Cerebellar cortex (tissue), 1 donor: ENCODE data around the gene METTL5.
"Not testable (repeated sequence)": the region's sequence is repeated elsewhere in the genome, so short reads cannot be mapped to it uniquely, and the experiment has no call there.

Experiments used
- DNase-seq: peaks from one replicate; pipeline ENCODE4 v3.0.0-alpha.2; 2015; ENCODE audit warnings: low spot score

METTL5 gene

DNA sequence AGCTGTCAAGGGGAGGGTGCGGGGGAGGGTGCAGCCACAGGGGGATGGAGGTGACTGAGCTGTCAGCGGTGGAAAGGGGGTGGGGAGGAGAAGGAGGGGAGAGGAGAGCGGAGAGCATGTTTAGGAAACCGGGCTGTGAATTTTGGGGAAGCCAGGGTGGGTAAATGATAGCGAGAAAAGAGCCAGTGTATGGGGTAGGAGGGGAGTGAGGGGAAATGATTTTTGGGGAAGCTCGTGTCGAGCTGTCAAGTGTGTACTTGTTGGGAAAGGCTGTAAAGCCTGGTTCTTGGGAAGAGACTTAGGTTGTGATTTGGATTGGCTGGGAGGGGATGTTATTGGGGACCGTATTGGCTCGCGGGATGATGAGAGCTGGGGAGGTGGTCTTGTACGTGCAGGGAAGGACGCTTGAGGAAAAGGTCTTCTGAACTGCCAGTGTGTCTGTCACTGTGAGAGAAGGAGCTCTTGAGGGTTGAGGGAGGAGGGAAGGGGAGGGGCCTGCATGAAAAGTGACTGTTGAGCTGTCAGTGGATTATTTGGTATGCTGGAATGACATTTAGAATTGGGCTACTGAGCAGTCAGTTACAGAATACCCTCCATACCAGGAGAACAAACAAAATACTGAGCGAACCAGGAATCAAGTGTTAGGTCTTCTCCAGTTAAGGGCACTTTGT, 3.6 kb upstream of the METTL5 start:
- DNase-seq: peak; percentile 71

GRCh38 chr2:169827272-169828140, 2.8 kb upstream of the METTL5 start, which contains the start of gene UBR3:
Gene UBR3, plus strand, starts transcription at chr2:169827454. Its CDS starts 54 bp downstream, at chr2:169827508.
- DNase-seq: peak; percentile 91

DNA sequence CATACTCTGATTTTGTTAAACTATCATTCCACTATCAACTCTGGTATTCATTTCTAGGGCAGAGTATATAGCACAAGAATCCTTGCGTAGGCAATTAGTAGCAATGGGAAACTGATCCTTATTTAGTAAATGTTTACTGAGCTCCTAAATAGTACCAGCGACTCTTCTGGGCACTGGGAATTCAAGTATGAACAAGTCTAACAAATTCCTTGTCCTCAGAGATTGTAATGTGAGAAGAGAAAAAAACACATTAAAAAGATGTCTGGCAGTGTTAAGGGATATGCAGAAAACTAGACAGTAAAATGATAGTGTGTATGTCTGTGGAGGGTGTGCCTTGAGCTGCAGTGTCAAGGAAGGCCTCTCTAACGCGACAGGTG, 721 bp downstream of the METTL5 start:
- DNase-seq: no peak

DNA sequence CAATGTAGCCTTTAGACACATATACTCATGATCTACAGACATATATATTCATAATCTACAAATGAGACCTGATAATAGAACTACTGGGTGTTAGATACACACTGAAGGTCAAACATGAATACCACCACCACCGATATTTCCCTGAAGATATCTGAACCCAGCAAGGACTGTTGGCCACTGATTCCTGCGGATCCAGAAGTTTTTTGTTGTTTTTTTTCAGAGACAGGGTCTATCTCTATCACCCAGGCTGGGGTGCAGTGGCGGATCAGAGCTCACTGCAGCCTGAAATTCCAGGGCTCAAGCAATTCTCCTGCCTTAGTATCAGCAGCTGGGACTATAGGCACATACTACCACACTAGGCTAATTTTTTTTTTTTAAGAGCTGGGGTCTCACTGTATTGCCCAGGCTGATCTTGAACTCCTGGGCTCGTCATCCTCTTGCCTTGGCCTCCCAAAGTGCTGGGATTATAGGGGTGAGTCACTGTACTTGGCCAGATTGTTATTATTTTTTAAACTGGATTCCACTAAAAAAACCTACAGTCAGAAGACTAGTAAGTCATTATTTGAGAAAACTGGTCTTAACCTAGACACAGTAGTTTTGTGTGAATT, 1.8 kb downstream of the METTL5 start:
- DNase-seq: no peak

GRCh38 chr2:169822036-169822435, 2.7 kb downstream of the METTL5 start:
- no peak for DNase-seq

DNA sequence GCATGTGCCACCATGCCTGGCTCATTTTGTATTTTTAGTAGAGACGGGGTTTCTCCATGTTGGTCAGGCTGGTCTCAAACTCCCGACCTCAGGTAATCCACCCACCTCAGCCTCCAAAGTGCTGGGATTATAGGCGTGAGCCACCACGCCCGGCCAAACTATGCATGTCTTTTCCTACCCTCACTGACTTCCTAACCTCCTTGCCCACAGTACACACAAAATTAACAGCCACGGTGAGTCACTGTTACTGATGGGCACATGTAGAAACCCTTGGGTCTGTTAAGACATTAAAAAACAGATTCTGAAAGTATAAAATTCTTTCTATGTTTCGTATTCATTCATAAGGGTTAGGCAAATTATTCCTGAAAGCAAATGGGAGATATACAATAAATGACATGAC, 4.6 kb downstream of the METTL5 start:
- not testable (repeated sequence) for DNase-seq

DNA sequence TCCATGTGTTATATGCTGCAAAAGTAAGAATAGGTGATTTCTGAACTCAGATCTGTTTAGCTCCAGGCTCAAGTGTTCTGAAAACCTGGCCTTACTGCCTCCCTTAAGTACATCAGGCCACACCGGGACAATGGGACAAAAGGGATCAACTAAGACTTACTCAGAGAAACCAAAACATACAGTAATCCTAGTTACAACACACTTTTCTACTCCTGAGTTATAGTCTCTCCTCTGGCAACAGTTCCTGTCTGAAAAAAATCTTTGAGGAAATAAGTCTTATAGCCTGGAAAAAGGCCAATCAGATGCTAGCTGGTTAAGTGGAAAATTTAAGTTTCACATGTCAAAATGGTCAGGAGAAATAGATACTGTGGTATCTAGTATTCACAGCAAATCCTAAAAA, 5.6 kb downstream of the METTL5 start:
- no peak for DNase-seq

- no peak for DNase-seq
Measured at GRCh38 chr2:169818241-169818640, 6.5 kb downstream of the METTL5 start.

DNA sequence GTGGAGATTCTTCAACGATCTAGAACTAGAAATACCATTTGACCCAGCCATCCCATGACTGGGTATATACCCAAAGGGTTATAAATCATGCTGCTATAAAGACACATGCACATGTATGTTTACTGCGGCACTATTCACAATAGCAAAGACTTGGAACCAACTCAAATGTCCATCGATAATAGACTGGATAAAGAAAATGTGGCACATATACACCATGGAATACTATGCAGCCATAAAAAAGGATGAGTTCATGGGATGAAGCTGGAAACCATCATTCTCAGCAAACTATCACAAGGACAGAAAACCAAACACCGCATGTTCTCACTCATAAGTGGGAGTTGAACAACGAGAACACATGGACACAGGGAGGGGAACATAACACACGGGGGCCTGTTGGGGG, 7.3 kb downstream of the METTL5 start:
- not testable (repeated sequence) for DNase-seq

DNA sequence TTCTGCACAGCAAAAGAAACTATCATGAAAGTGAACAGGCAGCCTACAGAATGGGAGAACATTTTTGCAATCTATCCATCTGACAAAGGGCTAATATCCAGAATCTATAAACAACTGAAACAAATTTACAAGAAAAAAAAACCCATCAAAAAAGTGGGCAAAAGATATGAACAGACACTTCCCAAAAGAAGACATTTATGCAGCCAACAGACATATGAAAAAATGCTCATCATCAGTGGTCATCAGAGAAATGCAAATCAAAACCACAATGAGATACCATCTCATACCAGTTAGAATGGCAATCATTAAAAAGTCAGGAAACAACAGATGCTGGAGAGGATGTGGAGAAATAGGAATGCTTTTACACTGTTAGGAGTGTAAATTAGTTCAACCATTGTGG, 7.7 kb downstream of the METTL5 start:
- DNase-seq: not testable (repeated sequence)

DNA sequence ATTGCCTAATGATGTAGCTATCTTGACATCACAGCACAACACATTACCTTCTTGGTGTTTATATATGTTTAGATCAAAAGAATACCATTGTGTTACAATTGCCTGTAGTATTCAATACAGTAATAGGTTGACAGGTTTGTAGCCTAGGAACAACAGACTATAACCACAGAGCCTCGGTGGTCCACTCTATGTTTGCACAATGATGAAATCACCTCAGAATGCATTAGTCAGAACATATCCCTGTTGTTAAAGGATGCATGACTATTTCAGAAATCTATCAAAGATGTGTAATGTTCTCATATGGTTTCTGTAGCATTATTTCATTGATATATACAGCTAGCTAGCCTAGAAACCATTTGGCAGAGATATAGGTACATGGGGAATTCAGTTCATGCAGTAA, 8.9 kb downstream of the METTL5 start:
- no peak for DNase-seq

- no peak for DNase-seq
Measured at GRCh38 chr2:169808221-169808620, 16.5 kb downstream of the METTL5 start.

DNA sequence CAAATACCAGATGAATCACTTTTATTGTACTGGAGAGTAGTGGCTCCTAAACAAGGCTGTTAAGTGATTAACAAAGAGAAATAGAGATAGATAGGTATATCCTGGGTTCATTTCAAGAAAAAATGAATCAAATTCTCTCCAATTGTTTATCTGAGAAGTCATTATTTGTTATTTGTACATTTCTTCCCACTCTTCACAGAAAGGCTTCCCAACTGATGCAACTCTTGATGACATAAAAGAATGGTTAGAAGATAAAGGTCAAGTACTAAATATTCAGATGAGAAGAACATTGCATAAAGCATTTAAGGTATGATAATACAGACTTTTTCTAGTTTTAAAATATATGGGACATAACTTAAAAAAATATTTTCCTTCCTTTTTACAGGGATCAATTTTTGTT, 18.1 kb downstream of the METTL5 start:
- DNase-seq: no peak

- DNase-seq: no peak
Measured at GRCh38 chr2:169803480-169803879, 21.2 kb downstream of the METTL5 start.

DNA sequence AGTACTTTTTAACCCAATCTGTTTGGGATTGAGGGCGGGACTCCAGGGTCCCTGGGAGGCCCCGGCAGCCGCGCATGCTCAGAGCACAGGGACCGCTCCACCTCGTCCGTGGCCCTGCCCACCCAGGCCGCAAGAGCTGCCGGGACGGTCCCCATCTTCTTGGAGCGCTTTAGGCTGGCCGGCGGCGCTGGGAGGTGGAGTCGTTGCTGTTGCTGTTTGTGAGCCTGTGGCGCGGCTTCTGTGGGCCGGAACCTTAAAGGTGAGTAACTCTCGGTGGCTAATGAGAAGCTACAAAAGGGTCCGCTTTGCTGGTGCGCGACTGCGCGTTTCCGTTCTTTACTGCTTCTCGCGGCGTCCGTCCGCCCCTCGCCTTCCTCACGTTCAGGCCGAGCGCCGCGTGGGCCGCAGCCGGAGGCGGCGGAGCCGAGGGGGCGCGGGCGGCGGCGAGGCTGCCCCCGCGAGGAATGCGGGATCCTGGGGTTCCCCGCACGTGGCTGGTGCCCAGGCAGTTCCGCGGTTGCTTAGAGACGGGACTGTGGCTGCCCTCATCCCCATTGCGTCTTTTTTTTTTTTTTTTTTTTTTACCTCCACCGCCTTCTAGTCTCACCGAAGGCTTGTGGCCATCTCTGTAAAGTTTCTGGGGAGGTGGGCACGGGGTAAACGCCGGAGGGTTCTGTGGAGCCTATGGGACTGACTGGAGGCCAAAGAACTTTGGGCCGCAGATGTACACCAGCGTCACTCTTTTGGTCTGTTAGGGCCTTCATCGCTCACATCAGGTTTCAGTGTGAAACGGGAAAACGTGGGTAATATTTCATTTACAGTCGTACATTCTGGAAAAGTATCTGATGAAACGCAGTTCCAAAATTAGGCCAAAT, 25.8 kb downstream of the METTL5 start, which contains the start of gene SSB:
Gene SSB (plus strand): TSS at position 154 of the 875 bp plus-strand sequence. CDS start 2,090 bp downstream, outside the sequence.
- DNase-seq: peak; percentile 94

GRCh38 chr2:169798397-169798717, 26.3 kb downstream of the METTL5 start:
- no peak for DNase-seq

DNA sequence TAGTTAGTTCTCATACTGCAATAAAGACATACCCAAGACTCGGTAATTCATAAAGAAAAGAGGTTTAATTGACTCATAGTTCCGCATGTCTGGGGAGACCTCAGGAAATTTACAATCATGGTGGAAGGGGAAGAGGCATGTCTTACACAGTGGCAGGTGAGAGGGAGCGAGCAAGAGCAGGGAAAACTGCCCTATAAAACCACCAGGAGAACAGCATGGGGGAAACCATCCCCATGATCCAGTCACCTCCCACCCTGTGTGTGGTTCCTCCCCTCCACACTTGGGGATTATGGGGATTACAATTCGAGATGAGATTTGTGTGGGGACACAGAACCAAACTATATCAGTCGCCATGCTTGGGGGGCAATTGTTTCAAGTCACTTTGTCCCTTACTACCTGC, 27.1 kb downstream of the METTL5 start:
- no peak for DNase-seq

DNA sequence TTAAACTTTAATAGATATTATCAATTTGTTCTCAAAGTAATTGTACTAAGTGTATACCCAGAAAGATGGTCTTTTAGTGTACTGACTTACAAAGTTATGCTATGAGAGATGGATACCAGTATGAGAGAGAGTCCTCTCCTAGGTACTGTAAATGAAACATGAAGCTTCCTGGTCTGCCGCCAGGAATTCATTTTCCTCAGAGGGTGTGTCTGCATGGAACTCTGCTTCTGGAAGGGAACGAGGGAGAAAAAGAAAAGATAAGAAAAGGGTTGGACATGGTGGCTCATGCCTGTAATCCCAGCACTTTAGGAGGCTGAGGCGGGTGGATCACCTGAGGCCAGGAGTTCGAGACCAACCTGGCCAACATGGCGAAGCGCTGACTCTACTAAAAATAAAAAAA, 28.3 kb downstream of the METTL5 start:
- no peak for DNase-seq

- DNase-seq: no peak
Measured at GRCh38 chr2:169795181-169795580, 29.5 kb downstream of the METTL5 start.

GRCh38 chr2:169790581-169790980, 34.1 kb downstream of the METTL5 start:
- no peak for DNase-seq

GRCh38 chr2:169782513-169782912, 42.2 kb downstream of the METTL5 start:
- DNase-seq: no peak
